HEK293T (cell line): ENCODE results near the gene RUVBL2.

Experiments
- BHLHE40 ChIP-seq: fragments of 450-650 bp; IDR thresholded peaks from 2 replicates; pipeline ENCODE4 v1.6.1; 2016; ENCODE audit warnings: mild to moderate bottlenecking, moderate library complexity, borderline replicate concordance
- ELF4 ChIP-seq: fragments of 450-650 bp; IDR thresholded peaks from 2 replicates; pipeline ENCODE4 v1.6.1; 2017; ENCODE audit warnings: antibody characterized with exemption
- FOXA1 ChIP-seq: fragments of 450-650 bp; IDR thresholded peaks from 2 replicates; pipeline ENCODE4 v1.6.1; 2016; ENCODE audit warnings: mild to moderate bottlenecking
- HDGF ChIP-seq: fragments of 450-650 bp; IDR thresholded peaks from 2 replicates; pipeline ENCODE4 v1.6.1; 2017; ENCODE audit warnings: antibody characterized with exemption, borderline replicate concordance
- NFRKB ChIP-seq: fragments of 450-650 bp; IDR thresholded peaks from 2 replicates; pipeline ENCODE4 v1.6.1; 2016; ENCODE audit warnings: mild to moderate bottlenecking, moderate library complexity

GRCh38 chr19:48946463-48947257 is 47.0 kb upstream of the RUVBL2 start:
- TF ChIP-seq BHLHE40 (no peak), NFRKB (no peak), ELF4 (no peak), FOXA1 (no peak), HDGF (no peak)
